HG02884 (cell line): ENCODE results near the gene ATXN7L2.
A peak's percentile ranks its signal among the peaks of the same experiment; 100 is the strongest.
"Not testable (repeated sequence)": the region's sequence is repeated elsewhere in the genome, so short reads cannot be mapped to it uniquely, and the experiment has no call there.

Experiments
- ATAC-seq: cut with Tn5 transposase; IDR thresholded peaks from one replicate; pipeline ENCODE4 v1.9.1; 2021; ENCODE audit warnings: mild to moderate bottlenecking, moderate library complexity; ENCODE audit not compliant: unreplicated experiment

The ATXN7L2 gene

DNA sequence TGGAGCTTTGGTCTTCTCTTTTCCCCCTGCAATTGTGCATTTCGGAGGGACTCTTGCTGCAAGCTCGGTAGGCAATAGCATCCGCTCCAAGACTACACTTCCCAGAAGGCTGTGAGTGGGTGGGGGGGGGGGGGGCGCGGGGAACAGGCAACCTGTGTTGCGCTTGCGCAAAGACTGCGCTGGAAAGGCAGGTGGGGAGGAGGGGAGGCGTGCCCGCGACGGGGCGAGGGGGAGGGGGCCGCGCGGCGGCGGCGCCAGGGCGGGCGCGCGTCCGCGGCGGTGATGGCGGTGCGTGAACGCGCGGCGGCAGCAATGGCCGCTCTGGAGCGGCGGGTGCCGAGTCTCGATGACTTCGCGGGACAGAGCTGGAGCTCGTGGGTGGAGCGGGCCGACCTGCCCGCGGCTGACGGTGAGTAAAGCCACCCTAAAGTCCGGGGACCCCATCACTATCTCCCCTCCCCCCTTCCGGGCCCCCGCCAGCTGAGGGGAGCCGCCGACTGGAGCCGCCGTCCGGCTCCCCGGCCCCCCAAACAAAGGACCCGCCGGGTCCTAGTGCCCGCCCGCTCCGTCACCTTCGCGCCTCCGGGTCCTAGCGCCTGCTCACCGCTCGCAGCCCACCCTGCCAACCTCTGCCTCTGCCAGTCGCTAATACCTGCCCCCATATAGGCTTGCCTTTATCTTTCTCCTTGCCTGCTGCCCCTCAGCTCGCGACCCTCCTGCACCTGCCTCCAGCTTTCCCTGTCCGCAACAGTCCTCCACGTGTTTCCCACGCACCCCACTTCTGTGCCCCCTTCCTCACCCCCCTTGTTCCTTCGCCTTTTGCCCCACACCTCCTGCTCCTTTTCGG is at the start of gene ATXN7L2:
ATXN7L2 (plus strand) TSS at position 234 of the 847 bp plus-strand sequence; CDS start at position 283, 49 bp downstream.
- peak; percentile 69 for ATAC-seq

- ATAC-seq, result no peak
Measured at GRCh38 chr1:109434484-109434883, 49.2 kb upstream of the ATXN7L2 start.

- no peak for ATAC-seq
Measured at GRCh38 chr1:109438798-109439297, 44.9 kb upstream of the ATXN7L2 start.

DNA sequence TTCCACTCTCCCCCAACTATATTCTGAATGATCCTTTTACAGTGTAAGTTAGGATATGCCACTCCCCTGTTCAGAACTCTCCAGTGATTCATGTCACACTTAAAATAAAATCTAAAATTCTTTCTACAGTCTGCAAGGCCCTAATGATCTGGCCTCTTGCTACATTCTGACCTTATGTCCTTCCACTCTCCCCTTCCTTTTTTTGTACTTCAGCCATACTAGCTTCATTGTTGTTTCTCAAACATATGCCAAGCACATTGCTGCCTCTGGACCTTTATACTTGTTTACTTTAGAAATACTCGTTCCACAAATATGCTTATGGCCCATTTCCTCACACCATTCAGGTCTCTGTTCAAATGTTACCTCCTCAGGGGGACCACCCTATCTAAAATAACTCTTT is 42.6 kb upstream of the ATXN7L2 start:
- ATAC-seq, result no peak

DNA sequence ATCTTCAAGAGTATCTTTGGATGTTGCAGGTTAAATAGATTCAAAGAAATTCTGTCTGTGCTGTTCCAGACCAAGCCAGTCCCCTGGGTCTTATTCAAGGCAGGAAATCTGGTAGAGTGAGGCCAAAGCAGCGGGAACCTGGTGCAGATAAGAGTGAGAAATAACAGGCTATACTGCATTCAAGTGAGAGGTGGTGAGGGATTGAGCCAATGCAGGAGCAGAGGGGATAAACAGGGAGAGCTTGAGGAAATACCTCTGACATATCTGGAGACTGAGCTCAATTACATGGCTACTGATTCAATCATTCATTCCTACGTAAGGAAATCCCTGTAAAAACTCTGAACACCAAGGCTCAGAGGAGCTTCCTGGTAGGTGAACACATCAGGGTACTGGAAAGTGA is 40.2 kb upstream of the ATXN7L2 start:
- ATAC-seq, result no peak

- ATAC-seq, result no peak
Measured at GRCh38 chr1:109444346-109444745, 39.4 kb upstream of the ATXN7L2 start.

GRCh38 chr1:109445949-109446695 is 37.6 kb upstream of the ATXN7L2 start:
- ATAC-seq, result not testable (repeated sequence)

DNA sequence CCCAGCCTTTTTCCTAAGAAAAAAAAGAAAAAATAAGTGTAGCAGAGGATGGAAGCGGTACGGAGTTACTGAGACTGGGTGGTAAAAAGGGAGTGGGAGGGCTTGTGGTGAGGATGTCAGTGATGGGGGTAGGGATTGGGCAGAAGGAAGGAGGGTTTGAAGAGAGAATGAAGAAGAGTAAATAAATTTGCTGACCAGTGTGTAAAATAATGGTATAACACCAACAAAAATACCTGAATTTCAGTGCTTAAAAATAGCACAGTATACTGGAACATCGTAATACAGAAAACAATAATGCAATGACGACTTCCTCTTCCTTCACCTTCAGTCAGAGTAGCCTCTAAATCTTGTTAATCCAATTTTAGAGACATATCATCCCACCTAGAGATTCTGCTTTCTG is 36.2 kb upstream of the ATXN7L2 start:
- no peak for ATAC-seq

DNA sequence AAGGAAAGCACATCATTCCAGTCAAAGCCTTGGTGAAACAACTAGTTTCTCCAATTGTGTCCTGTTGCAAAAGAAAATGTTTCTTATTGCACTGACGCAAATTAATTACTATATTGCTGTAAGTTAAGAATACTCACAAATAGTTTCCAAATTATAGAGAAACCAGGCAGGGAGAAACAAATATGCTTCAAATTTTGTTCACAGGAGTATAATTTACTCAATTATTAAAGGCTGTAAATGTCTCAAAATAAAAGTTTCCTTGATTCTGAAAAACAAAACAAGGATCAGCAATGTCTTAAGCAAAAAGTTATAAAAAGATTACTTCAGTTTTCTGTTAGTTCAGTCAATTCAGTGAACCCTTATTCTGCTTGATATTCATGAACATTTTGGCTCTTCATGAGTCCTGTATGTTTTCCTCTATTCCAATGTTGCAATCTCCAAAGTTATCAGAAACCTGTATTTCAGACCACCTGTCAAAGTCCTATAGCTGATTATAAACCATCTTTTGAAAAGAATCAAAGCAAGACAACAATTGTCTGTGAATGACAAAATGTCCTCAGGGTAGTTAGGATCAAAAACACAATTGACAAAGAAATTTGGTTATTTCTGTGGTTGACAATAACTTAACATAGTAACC is 29.1 kb upstream of the ATXN7L2 start:
- no peak for ATAC-seq

- ATAC-seq, result no peak
Measured at GRCh38 chr1:109457819-109458218, 25.9 kb upstream of the ATXN7L2 start.

- ATAC-seq, result no peak
Measured at GRCh38 chr1:109466125-109466451, 17.6 kb upstream of the ATXN7L2 start.

DNA sequence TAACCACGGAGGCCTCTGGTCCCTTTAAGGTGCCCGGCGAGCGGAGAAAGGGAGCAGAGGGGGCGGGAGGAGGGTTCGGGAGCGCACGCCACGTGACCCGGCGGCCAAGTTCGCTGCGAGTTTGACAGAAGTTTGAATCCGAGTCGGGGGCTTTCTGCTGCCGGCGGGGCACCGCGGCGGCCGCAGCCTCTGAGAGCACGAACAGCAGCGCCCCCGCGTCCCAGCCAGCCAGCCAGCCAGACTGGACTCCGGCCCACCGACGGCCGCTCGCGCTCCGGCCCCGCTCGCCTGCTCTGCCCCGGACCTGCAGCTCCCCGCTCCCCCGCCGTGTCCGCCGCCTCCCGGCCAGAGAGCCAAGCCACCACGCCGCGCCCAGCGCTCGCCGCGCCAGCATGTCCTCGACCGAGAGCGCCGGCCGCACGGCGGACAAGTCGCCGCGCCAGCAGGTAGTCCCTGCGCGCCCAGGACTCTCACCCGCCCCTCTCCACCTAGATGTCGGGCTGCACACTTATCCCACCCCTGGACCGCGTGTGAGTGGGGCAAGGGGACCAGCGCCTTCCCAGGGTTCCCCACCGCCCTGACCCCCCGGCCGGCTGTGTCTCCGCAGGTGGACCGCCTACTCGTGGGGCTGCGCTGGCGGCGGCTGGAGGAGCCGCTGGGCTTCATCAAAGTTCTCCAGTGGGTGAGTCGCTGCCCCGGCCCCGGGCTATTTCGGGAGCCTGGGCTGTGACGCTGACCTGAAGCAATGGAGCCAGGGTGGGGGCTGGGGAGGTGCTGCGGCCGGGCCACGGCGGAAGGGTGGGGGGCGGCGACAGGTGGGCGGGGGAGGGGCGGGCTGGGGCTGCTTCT is 17.0 kb upstream of the ATXN7L2 start, which contains the start of gene SYPL2:
SYPL2 (plus strand) TSS at position 95 of the 849 bp plus-strand sequence; CDS start at position 393, 298 bp downstream.
- ATAC-seq, result no peak

GRCh38 chr1:109467301-109467777 is 16.4 kb upstream of the ATXN7L2 start:
- no peak for ATAC-seq

- ATAC-seq, result no peak
Measured at GRCh38 chr1:109468061-109468460, 15.6 kb upstream of the ATXN7L2 start.

DNA sequence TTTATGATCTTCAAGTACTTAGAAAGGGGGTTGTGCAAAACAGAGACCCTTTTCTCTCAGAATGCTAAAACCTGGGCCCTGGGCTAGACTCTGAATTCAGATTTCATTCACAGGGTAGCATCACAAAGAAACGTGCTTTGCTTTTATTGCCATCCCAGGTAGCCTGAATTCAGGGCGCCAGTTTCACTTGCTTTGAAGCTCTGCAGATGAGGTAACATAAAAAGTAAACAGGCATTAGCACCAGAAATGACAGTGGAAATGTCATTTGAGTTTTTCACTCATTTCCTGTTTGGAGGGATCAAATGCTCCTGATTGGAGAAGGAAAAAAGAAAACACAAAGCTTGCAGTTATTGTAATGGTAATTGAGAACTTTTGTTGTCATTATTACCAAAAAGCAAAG is 14.8 kb upstream of the ATXN7L2 start:
- no peak for ATAC-seq

GRCh38 chr1:109470245-109470644 is 13.5 kb upstream of the ATXN7L2 start:
- ATAC-seq, result no peak

GRCh38 chr1:109472779-109473178 is 10.9 kb upstream of the ATXN7L2 start:
- ATAC-seq, result no peak

DNA sequence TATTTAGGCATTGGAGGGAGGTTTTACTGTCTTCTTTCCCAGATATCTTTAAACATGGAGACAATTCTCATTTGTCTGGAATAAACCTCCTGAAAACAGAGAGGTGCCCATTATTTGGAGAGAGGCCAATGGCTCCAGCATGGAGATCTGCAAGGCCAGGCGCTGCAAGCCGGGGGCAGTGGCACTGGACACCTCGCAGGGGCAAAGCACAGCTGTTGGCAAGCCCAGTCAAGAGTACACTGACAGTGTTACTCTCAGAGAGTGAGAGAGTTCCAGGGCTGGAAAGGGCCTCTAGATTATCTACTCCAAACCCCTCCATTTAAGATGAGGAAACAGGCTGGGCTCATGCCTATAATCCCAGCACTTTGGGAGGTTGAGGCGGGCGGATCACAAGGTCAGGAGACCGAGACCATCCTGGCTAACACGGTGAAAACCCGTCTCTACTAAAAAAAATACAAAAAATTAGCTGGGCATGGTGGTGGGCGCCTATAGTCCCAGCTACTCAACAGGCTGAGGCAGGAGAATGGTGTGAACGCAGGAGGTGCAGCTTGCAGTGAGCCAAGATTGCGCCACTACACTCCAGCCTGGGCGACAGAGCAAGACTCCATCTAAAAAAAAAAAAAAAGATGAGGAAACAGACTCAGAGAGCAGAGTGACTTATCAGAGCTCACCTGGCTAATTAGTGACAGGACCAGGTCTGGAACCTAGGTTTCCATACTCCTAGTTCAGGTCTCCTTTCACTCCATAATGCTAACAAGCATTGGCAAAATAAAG is 10.2 kb upstream of the ATXN7L2 start:
- ATAC-seq, result not testable (repeated sequence)

DNA sequence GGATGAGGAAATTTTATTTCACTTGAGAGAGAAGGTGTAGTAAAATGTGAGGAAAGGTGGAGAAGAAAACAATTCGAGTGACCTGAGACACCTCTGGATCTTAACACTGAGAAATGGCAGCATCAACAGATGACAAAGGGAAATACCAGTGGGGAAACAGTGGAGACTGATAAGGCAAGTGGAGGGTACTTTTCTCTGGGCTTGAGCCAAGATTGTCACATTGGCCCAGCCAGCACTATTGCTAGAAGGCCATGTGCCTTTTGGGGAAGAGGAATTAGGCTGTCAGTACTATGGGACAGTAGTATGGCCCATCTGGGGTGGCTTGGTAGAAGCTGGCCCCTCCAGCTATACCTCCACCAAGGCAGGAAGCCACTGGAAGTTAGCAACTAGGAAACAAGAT is 9.0 kb upstream of the ATXN7L2 start:
- ATAC-seq, result no peak

DNA sequence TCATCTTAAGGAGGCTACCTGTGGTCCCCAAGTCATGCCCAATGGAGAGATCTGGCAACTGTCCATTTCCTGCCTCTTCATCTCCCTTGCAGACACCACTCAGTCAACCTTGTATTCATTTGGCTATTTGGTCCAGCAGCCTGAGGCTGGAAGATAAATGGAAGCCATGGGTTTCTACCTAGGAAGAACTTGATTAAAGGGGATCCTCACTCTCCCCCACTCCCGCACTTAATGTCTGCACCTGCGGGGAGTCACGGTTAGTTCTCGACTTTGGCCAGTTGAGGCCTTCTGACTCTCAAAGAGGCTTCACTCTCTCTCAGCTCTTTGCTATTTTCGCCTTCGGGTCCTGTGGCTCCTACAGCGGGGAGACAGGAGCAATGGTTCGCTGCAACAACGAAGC is 8.4 kb upstream of the ATXN7L2 start:
- no peak for ATAC-seq
